H1 (cell line): Measurements from ENCODE around the gene MADD. TPM values are rescaled to one million over a fixed set of nuclear protein-coding genes. Genes with fewer than 3 reads are reported as not detected.

Source experiments
- CTCF ChIA-PET: fragments of 300-600 bp; sonication (Branson Sonifier 250); formaldehyde crosslinking; loops from one replicate; lab custom pipeline; 2021; ENCODE audit not compliant: partially characterized antibody; lab: Charles Lee
- POLR2A ChIA-PET: fragments of 300-600 bp; sonication (Branson Sonifier 250); formaldehyde crosslinking; loops from one replicate; lab custom pipeline; 2021; ENCODE audit warnings: inconsistent platforms; ENCODE audit not compliant: partially characterized antibody; lab: Charles Lee
- DNase-seq, 2 experiments: peaks; one replicate each; pipeline versions ENCODE4 v3.0.0 to v3.0.0-alpha.2; 2010 to 2022; ENCODE audit warnings: low spot score in 2 of 2, low read depth in 1 of 2, mixed read lengths in 1 of 2
- FAIRE-seq: peaks from 2 replicates; lab custom pipeline; 2011; peaks lifted over from hg19 to GRCh38; lab: Jason Lieb, UNC
- H2AFZ ChIP-seq: 2 replicates; pipeline ENCODE4 v1.8.1; 2012; ENCODE audit warnings: low read length, inconsistent platforms
- H2AK5ac ChIP-seq: 2 replicates; pipeline ENCODE4 v1.6.1; 2013; ENCODE audit warnings: low read depth, low read length
- H2BK120ac ChIP-seq: replicated peaks from 2 replicates; pipeline ENCODE3; 2013; ENCODE audit warnings: low read depth, low read length, inconsistent platforms
- H2BK12ac ChIP-seq: 2 replicates; pipeline ENCODE4 v1.6.1; 2013; ENCODE audit warnings: low read depth, low read length
- H2BK15ac ChIP-seq: 2 replicates; pipeline ENCODE4 v1.6.1; 2013; ENCODE audit warnings: low read length
- H2BK20ac ChIP-seq: 2 replicates; pipeline ENCODE4 v1.6.1; 2013; ENCODE audit warnings: low read length
- H2BK5ac ChIP-seq: 2 replicates; pipeline ENCODE4 v1.6.1; 2013; ENCODE audit warnings: low read depth, low read length
- H3K14ac ChIP-seq: 2 replicates; pipeline ENCODE4 v1.6.1; 2013; ENCODE audit warnings: inconsistent platforms; ENCODE audit not compliant: insufficient read length
- H3K18ac ChIP-seq: 2 replicates; pipeline ENCODE4 v1.6.1; 2013; ENCODE audit warnings: low read length; ENCODE audit errors: extremely low read depth
- H3K23ac ChIP-seq: 2 replicates; pipeline ENCODE4 v1.6.1; 2013; ENCODE audit warnings: inconsistent platforms; ENCODE audit not compliant: insufficient read length
- H3K23me2 ChIP-seq: 2 replicates; pipeline ENCODE4 v1.6.1; 2013; ENCODE audit warnings: low read depth, low read length
- H3K27ac ChIP-seq: 2 replicates; pipeline ENCODE4 v1.6.1; 2011; ENCODE audit warnings: low read depth, low read length, inconsistent platforms
- H3K27me3 ChIP-seq, 4 experiments: replicated peaks in 1 of 4; 1 replicate in 1 of 4; 2 replicates in 3 of 4; pipeline versions ENCODE4 v1.6.1 to v1.8.1; 2011 to 2013; ENCODE audit warnings: low read length in 3 of 4, mild to moderate bottlenecking in 3 of 4, inconsistent platforms in 2 of 4, mixed read lengths in 2 of 4, moderate library complexity in 1 of 4; ENCODE audit not compliant: control insufficient read depth in 3 of 4, insufficient read depth in 3 of 4; ENCODE audit errors: extremely low read depth in 1 of 4
- H3K36me3 ChIP-seq, 4 experiments: 2 replicates each; pipeline versions ENCODE4 v1.6.1 to v1.8.1; 2011 to 2013; ENCODE audit warnings: mild to moderate bottlenecking in 4 of 4, low read length in 3 of 4, moderate library complexity in 2 of 4, control low read depth in 1 of 4, inconsistent platforms in 1 of 4; ENCODE audit not compliant: insufficient read depth in 4 of 4, control insufficient read depth in 2 of 4
- H3K4ac ChIP-seq: replicated peaks from 2 replicates; pipeline ENCODE3; 2013; ENCODE audit warnings: low read length, low read depth, mixed read lengths, inconsistent platforms; ENCODE audit not compliant: insufficient read length
- H3K4me1 ChIP-seq, 4 experiments: replicated peaks in 1 of 4; 1 replicate in 1 of 4; 2 replicates in 3 of 4; pipeline versions ENCODE4 v1.6.1 to v1.8.1; 2011 to 2013; ENCODE audit warnings: low read length in 3 of 4, inconsistent platforms in 2 of 4, mixed read lengths in 1 of 4; ENCODE audit not compliant: insufficient read depth in 4 of 4, control insufficient read depth in 3 of 4
- H3K4me2 ChIP-seq, 2 experiments: 2 replicates each; pipeline versions ENCODE4 v1.6.1 to v1.8.1; 2011 to 2013; ENCODE audit warnings: low read depth in 2 of 2, low read length in 2 of 2, control low read depth in 1 of 2, inconsistent platforms in 1 of 2, mild to moderate bottlenecking in 1 of 2; ENCODE audit not compliant: insufficient read depth in 1 of 2
- H3K4me3 ChIP-seq, 4 experiments: fragments of 200-600, 300-600 bp in 1 of 4; sonication (generic), shearing (Covaris generic), sonication (Bioruptor Twin) in 1 of 4; 2 replicates each; pipeline versions ENCODE4 v1.5.1 to v1.8.1; 2011 to 2016; ENCODE audit warnings: low read length in 4 of 4, low read depth in 3 of 4, control low read depth in 2 of 4, inconsistent platforms in 2 of 4, mild to moderate bottlenecking in 2 of 4, mixed read lengths in 1 of 4, moderate library complexity in 1 of 4; ENCODE audit not compliant: insufficient read depth in 2 of 4; ENCODE audit errors: extremely low read depth in 1 of 4
- H3K56ac ChIP-seq: replicated peaks from 2 replicates; pipeline ENCODE3; 2013; ENCODE audit warnings: low read depth, mild to moderate bottlenecking, mixed read lengths, low read length, inconsistent platforms; ENCODE audit not compliant: insufficient read length
- H3K79me1 ChIP-seq: 2 replicates; pipeline ENCODE4 v1.6.1; 2013; ENCODE audit warnings: low read depth, low read length, control low read depth
- H3K79me2 ChIP-seq, 2 experiments: 2 replicates each; pipeline versions ENCODE4 v1.6.1 to v1.8.1; 2012 to 2013; ENCODE audit warnings: low read length in 2 of 2, mild to moderate bottlenecking in 2 of 2, inconsistent platforms in 1 of 2; ENCODE audit not compliant: insufficient read depth in 2 of 2, control insufficient read depth in 1 of 2
- H3K9ac ChIP-seq, 4 experiments: replicated peaks in 1 of 4; 1 replicate in 1 of 4; 2 replicates in 3 of 4; pipeline versions ENCODE4 v1.6.1 to v1.8.1; 2011 to 2013; ENCODE audit warnings: low read depth in 3 of 4, low read length in 3 of 4, control low read depth in 2 of 4, mild to moderate bottlenecking in 2 of 4, moderate library complexity in 2 of 4, inconsistent platforms in 1 of 4; ENCODE audit errors: extremely low read depth in 1 of 4
- H3K9me3 ChIP-seq, 2 experiments: 2 replicates each; pipeline versions ENCODE4 v1.6.1 to v1.8.1; 2012 to 2013; ENCODE audit warnings: mild to moderate bottlenecking in 2 of 2, moderate library complexity in 2 of 2, control low read depth in 1 of 2, inconsistent platforms in 1 of 2, low read depth in 1 of 2, low read length in 1 of 2, mixed read lengths in 1 of 2; ENCODE audit not compliant: insufficient read depth in 2 of 2
- H4K20me1 ChIP-seq, 2 experiments: replicated peaks in 1 of 2; 2 replicates each; pipeline versions ENCODE3 to v1.8.1; 2011 to 2013; ENCODE audit warnings: inconsistent platforms in 2 of 2, low read length in 2 of 2, mild to moderate bottlenecking in 1 of 2; ENCODE audit not compliant: insufficient read depth in 2 of 2, control insufficient read depth in 1 of 2
- H4K5ac ChIP-seq: 2 replicates; pipeline ENCODE4 v1.6.1; 2013; ENCODE audit warnings: low read length, low read depth, mixed read lengths, inconsistent platforms; ENCODE audit not compliant: insufficient read length
- H4K8ac ChIP-seq: 2 replicates; pipeline ENCODE4 v1.8.0; 2013; ENCODE audit warnings: mild to moderate bottlenecking, moderate library complexity, low read length, inconsistent platforms; ENCODE audit not compliant: insufficient read depth; ENCODE audit errors: extremely low read depth
- H4K91ac ChIP-seq: replicated peaks from 2 replicates; pipeline ENCODE3; 2013; ENCODE audit warnings: low read length, mixed read lengths, inconsistent platforms; ENCODE audit not compliant: insufficient read length
- CBX5 ChIP-seq: fragments of 300-800, 300-1000 bp; sonication (generic); IDR thresholded peaks from 2 replicates; pipeline ENCODE4 v1.7.1; 2016; ENCODE audit warnings: antibody characterized with exemption, low read length, low read depth
- GABPA ChIP-seq: IDR thresholded peaks from 2 replicates; pipeline ENCODE4 v1.6.1; 2011; ENCODE audit warnings: mild to moderate bottlenecking, low read length, moderate library complexity, borderline replicate concordance; ENCODE audit not compliant: insufficient read depth
- NRF1 ChIP-seq: IDR thresholded peaks from 2 replicates; pipeline ENCODE4 v1.6.1; 2011; ENCODE audit warnings: mild to moderate bottlenecking, low read depth, low read length, improper control_type of control experiment
- POU5F1 ChIP-seq: IDR thresholded peaks from 2 replicates; pipeline ENCODE4 v1.6.1; 2011; ENCODE audit warnings: low read depth, mild to moderate bottlenecking, low read length, moderate library complexity
- RXRA ChIP-seq: IDR thresholded peaks from 2 replicates; pipeline ENCODE4 v1.6.1; 2011; ENCODE audit warnings: low read depth, mild to moderate bottlenecking, low read length, moderate library complexity; ENCODE audit not compliant: insufficient read depth
- SIRT6 ChIP-seq: IDR thresholded peaks from one replicate; pipeline ENCODE4 v1.7.1; 2012; ENCODE audit warnings: low read length, inconsistent platforms
- WGBS, 2 experiments: shearing (Covaris generic) in 1 of 2; methylation state at CpG; one replicate each; pipeline versions ENCODE4 v1.1.6 to v1.1.7; 2013 to 2015; ENCODE audit warnings: low lambda C conversion rate in 2 of 2, mixed read lengths in 2 of 2, inconsistent platforms in 1 of 2, low coverage in 1 of 2, missing lambda C conversion rate in 1 of 2; ENCODE audit not compliant: insufficient replicate concordance in 2 of 2, insufficient coverage in 1 of 2, insufficient read length in 1 of 2; ENCODE audit errors: extremely low coverage in 1 of 2, missing lambda C conversion rate in 1 of 2; 5-methylcytosine and 5-hydroxymethylcytosine counted together
- polyA plus RNA-seq, 7 experiments: library from polyadenylated mRNA; depleted of rRNA in 3 of 7; stranded (reverse) in 5 of 7; unstranded in 2 of 7; fragments of >200 nt in 5 of 7; fragments of 200-250 nt in 2 of 7; gene quantifications; 1 replicate in 5 of 7; 2 replicates in 1 of 7; 4 replicates in 1 of 7; pipeline versions ENCODE4 v1.2.1 to v1.2.3, GENCODE V29; 2011 to 2013; ENCODE audit warnings: missing spikeins in 2 of 7, mixed read lengths in 2 of 7
- total RNA-seq: library from RNA; stranded (reverse); fragmentation: NEBNext Ultra II Directional; extraction: Animal tissue kit (Norgen Biotek cat#: 25700); gene quantifications from 2 replicates; pipeline ENCODE4 v1.2.1, GENCODE V29; 2021

Gene MADD
- total and polyA plus RNA-seq, 2 of the 8 experiments (the other 6 are each of a cell fraction or from before 2014, with no cell fraction given), result 32.5 to 45.4 TPM

DNA sequence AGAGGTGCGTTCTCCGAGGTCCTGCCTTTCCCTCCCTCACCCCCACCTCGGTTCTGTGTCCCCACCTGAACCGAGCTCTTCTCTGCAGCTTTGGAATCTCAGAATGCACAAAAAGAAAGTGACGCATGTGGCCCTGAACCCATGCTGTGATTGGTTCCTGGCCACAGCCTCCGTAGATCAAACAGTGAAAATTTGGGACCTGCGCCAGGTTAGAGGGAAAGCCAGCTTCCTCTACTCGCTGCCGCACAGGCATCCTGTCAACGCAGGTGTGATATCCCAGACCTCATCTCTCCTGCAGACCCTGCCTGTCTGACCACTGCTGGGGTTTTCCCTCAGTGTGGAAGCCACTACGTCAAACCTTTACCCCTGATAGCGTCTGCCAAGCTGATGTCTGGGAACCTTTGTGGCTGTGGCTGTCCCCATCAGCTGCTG lies 35.2 kb upstream of the MADD start:
- DNase-seq, result no peak
- ChIA-PET CTCF (interaction anchor here (0.5 to 11.4 kb wide), 19 partner anchors 10 to 125 kb away, joined by 3 to 107 read pairs (median 5); partner anchors contain the start of genes ACP2, ARFGAP2, DDB2 and MYBPC3), POLR2A (interaction anchor here (0.8 to 11.9 kb wide), 12 partner anchors 11 to 186 kb away, joined by 3 to 138 read pairs (median 5); partner anchors contain the start of genes ACP2, DDB2 and NR1H3)
- Histone ChIP-seq H2BK120ac (no peak overlapping the region), H3K9me3 (no peaks in the 10 kb centered on the region), H3K4me1 (0 out of 7 replicates have a peak, but pooled peaks cover 0 to 2% (median 0%) of the 10 kb centered on the region in 4 experiments), H3K23ac (no peak overlapping the region), H3K9ac (no peak overlapping the region), H2AFZ (no peak overlapping the region), H3K79me2 (no peaks in the 10 kb centered on the region), H3K36me3 (peaks cover 15 to 41% (median 35%) of the 10 kb centered on the region in 4 experiments), H3K4me3 (no peak overlapping the region), H2BK15ac (no peak overlapping the region), H2BK5ac (no peak overlapping the region; the same call in 1 of the 2 replicates), H3K18ac (no peak overlapping the region), H3K23me2 (no peaks in the 10 kb centered on the region), H3K4ac (no peak overlapping the region), H3K56ac (no peak overlapping the region), H4K91ac (no peak overlapping the region), H4K20me1 (peaks cover 0 to 5% of the 10 kb centered on the region in 2 experiments), H3K79me1 (no peaks in the 10 kb centered on the region; the same call in 1 of the 2 replicates), H4K5ac (no peak overlapping the region), H3K14ac (no peak overlapping the region), H2AK5ac (no peak overlapping the region), H2BK20ac (no peak overlapping the region), H4K8ac (no peak overlapping the region), H3K27ac (no peak overlapping the region), H2BK12ac (no peak overlapping the region), H3K4me2 (no peak overlapping the region), H3K27me3 (no peaks in the 10 kb centered on the region)
- FAIRE-seq, result no peak
- 89% methylated on average over 12 of the region's 12 CpGs; no CpG with 5 or more reads in 1 of the 2 experiments for WGBS, 2 experiments
- no peak for TF ChIP-seq CBX5
- no peak for TF ChIP-seq GABPA
- no peak for TF ChIP-seq NRF1
- no peak for TF ChIP-seq POU5F1
- TF ChIP-seq RXRA, result no peak
- no peak for TF ChIP-seq SIRT6
